Neuronal stem cell (in vitro differentiated cells): ENCODE results near the gene TYW3.

Experiments used
- DNase-seq: peaks from one replicate; pipeline ENCODE4 v3.0.0-alpha.2; 2013; ENCODE audit warnings: low spot score
- H2AFZ ChIP-seq: one replicate; pipeline ENCODE4 v1.6.1; 2013; ENCODE audit warnings: mild to moderate bottlenecking, low read length, inconsistent platforms
- H2AK5ac ChIP-seq: 2 replicates; pipeline ENCODE4 v1.6.1; 2013; ENCODE audit warnings: low read depth, mild to moderate bottlenecking, inconsistent platforms, low read length, moderate library complexity, mixed read lengths
- H2BK120ac ChIP-seq: 2 replicates; pipeline ENCODE4 v1.6.1; 2013; ENCODE audit warnings: low read depth, mild to moderate bottlenecking, inconsistent platforms, low read length, moderate library complexity, mixed read lengths
- H2BK12ac ChIP-seq: one replicate; pipeline ENCODE4 v1.6.1; 2013; ENCODE audit warnings: low read length, inconsistent platforms
- H2BK15ac ChIP-seq: 2 replicates; pipeline ENCODE4 v1.6.1; 2013; ENCODE audit warnings: mild to moderate bottlenecking, low read length, inconsistent platforms, mixed read lengths
- H2BK5ac ChIP-seq: one replicate; pipeline ENCODE4 v1.6.1; 2013; ENCODE audit warnings: inconsistent platforms, mild to moderate bottlenecking, low read length, moderate library complexity
- H3K14ac ChIP-seq: one replicate; pipeline ENCODE4 v1.6.1; 2013; ENCODE audit warnings: low read length, inconsistent platforms
- H3K18ac ChIP-seq: 2 replicates; pipeline ENCODE4 v1.6.1; 2013; ENCODE audit warnings: low read length, inconsistent platforms
- H3K23ac ChIP-seq: 2 replicates; pipeline ENCODE4 v1.6.1; 2013; ENCODE audit warnings: low read depth, mild to moderate bottlenecking, mixed read lengths, low read length, inconsistent platforms; ENCODE audit not compliant: poor library complexity
- H3K27ac ChIP-seq: replicated peaks from 3 replicates; pipeline ENCODE4 v1.5.1; 2013; ENCODE audit warnings: low read length, inconsistent platforms
- H3K27me3 ChIP-seq, 3 experiments: 2 replicates each; pipeline ENCODE4 v1.6.1; 2013; ENCODE audit warnings: low read length in 3 of 3, mild to moderate bottlenecking in 2 of 3, inconsistent platforms in 1 of 3, low read depth in 1 of 3, mixed read lengths in 1 of 3, moderate library complexity in 1 of 3; ENCODE audit not compliant: control insufficient read depth in 3 of 3, insufficient read depth in 3 of 3
- H3K36me3 ChIP-seq, 2 donors: replicated peaks in 1 of 2; 2 replicates each; pipeline ENCODE4 v1.6.1; 2013; ENCODE audit warnings: low read length in 2 of 2; ENCODE audit not compliant: control insufficient read depth in 2 of 2, insufficient read depth in 2 of 2
- H3K4ac ChIP-seq: 2 replicates; pipeline ENCODE4 v1.6.1; 2013; ENCODE audit warnings: inconsistent platforms, mild to moderate bottlenecking, low read length, moderate library complexity
- H3K4me1 ChIP-seq, 2 donors: 1 replicate in 1 of 2; 2 replicates in 1 of 2; pipeline ENCODE4 v1.6.1; 2013; ENCODE audit warnings: low read length in 2 of 2, low read depth in 1 of 2; ENCODE audit not compliant: control insufficient read depth in 2 of 2, insufficient read depth in 1 of 2
- H3K4me2 ChIP-seq: one replicate; pipeline ENCODE4 v1.6.1; 2013; ENCODE audit warnings: mild to moderate bottlenecking, low read length, inconsistent platforms; ENCODE audit not compliant: insufficient read depth, poor library complexity, severe bottlenecking
- H3K4me3 ChIP-seq, 2 donors: 2 replicates each; pipeline ENCODE4 v1.5.1; 2013; ENCODE audit warnings: low read length in 2 of 2, mild to moderate bottlenecking in 2 of 2, inconsistent platforms in 1 of 2, moderate library complexity in 1 of 2
- H3K79me1 ChIP-seq: one replicate; pipeline ENCODE4 v1.6.1; 2013; ENCODE audit warnings: low read depth, mild to moderate bottlenecking, inconsistent platforms, low read length, moderate library complexity
- H3K9ac ChIP-seq: one replicate; pipeline ENCODE4 v1.6.1; 2013; ENCODE audit warnings: mild to moderate bottlenecking, low read depth, low read length, inconsistent platforms; ENCODE audit not compliant: poor library complexity
- H3K9me3 ChIP-seq, 2 donors: replicated peaks in 1 of 2; 2 replicates each; pipeline versions ENCODE3 to v1.6.1; 2013; ENCODE audit warnings: low read length in 2 of 2, mild to moderate bottlenecking in 2 of 2, inconsistent platforms in 1 of 2, low read depth in 1 of 2, mixed read lengths in 1 of 2, moderate library complexity in 1 of 2; ENCODE audit not compliant: control insufficient read depth in 2 of 2, insufficient read depth in 1 of 2
- H4K8ac ChIP-seq: one replicate; pipeline ENCODE4 v1.6.1; 2013; ENCODE audit warnings: low read depth, mild to moderate bottlenecking, inconsistent platforms, low read length, moderate library complexity
- H4K91ac ChIP-seq: one replicate; pipeline ENCODE4 v1.6.1; 2013; ENCODE audit warnings: low read length, low read depth, mild to moderate bottlenecking, inconsistent platforms; ENCODE audit not compliant: poor library complexity
- WGBS, 2 donors: extraction: QIAGEN DNeasy Blood & Tissue Kit; methylation state at CpG; one replicate each; pipeline ENCODE4 v1.1.7; 2013; ENCODE audit warnings: missing lambda C conversion rate in 2 of 2, mixed read lengths in 1 of 2; ENCODE audit not compliant: insufficient read length in 2 of 2, insufficient replicate concordance in 1 of 2; ENCODE audit errors: extremely low coverage in 2 of 2; 5-methylcytosine and 5-hydroxymethylcytosine counted together

TYW3 gene

DNA sequence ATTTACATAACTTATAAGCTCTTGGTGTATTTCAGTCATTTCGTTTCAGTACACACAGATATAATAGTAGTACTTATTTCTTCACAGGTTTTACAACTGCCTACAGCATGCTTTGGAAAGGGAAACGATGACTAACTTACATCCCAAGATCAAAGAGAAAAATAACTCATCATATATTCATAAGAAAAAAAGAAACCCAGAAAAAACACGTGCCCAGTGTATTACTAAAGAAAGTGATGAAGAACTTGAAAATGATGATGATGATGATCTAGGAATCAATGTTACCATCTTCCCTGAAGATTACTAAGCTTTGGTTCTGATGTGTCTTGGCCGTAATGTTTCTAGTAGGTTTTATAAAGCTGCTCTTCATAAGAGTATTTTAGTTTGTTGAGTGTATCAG is 30.9 kb downstream of the TYW3 start:
- Histone ChIP-seq H3K18ac (no peak overlapping the region), H3K9ac (no peak overlapping the region), H3K4me1 (no peaks in the 10 kb centered on the region), H3K9me3 (no peaks in the 10 kb centered on the region), H3K36me3 (peaks cover 3 to 26% of the 10 kb centered on the region in 2 donors), H4K91ac (no peak overlapping the region), H3K4me3 (no peak overlapping the region), H2BK15ac (no peak overlapping the region), H3K4ac (no peak overlapping the region), H2AK5ac (no peak overlapping the region), H2BK120ac (no peak overlapping the region), H3K79me1 (no peaks in the 10 kb centered on the region), H2BK5ac (no peak overlapping the region), H2AFZ (no peak overlapping the region), H3K23ac (no peak overlapping the region), H2BK12ac (no peak overlapping the region), H4K8ac (no peak overlapping the region), H3K14ac (no peak overlapping the region), H3K27me3 (no peaks in the 10 kb centered on the region), H3K4me2 (no peak overlapping the region), H3K27ac (no peak overlapping the region)
- no CpG with 5 or more reads among the region's 4 CpGs for WGBS, 2 donors
- no peak for DNase-seq

- H3K27me3 ChIP-seq = no peaks in the 10 kb centered on the region
- H2AK5ac ChIP-seq = no peak overlapping the region
- no peak overlapping the region for H4K8ac ChIP-seq
- no peak for DNase-seq
- no peak overlapping the region for H3K4me2 ChIP-seq
- no peak overlapping the region for H2BK5ac ChIP-seq
- H4K91ac ChIP-seq = no peak overlapping the region
- H2AFZ ChIP-seq = no peak overlapping the region
- H3K36me3 ChIP-seq = peaks cover 2 to 16% of the 10 kb centered on the region in 2 donors
- H3K9ac ChIP-seq = no peak overlapping the region
- no peak overlapping the region for H3K27ac ChIP-seq
- no peaks in the 10 kb centered on the region for H3K9me3 ChIP-seq
- no peak overlapping the region for H3K18ac ChIP-seq
- no peaks in the 10 kb centered on the region for H3K79me1 ChIP-seq
- H2BK15ac ChIP-seq = no peak overlapping the region
- H2BK12ac ChIP-seq = no peak overlapping the region
- H2BK120ac ChIP-seq = no peak overlapping the region
- H3K4me3 ChIP-seq = no peak overlapping the region
- no peak overlapping the region for H3K4ac ChIP-seq
- no peaks in the 10 kb centered on the region for H3K4me1 ChIP-seq
- no peak overlapping the region for H3K14ac ChIP-seq
- H3K23ac ChIP-seq = no peak overlapping the region
- WGBS, 2 donors = no CpG with 5 or more reads among the region's 2 CpGs
Measured at GRCh38 chr1:74766579-74766978, 33.6 kb downstream of the TYW3 start.

DNA sequence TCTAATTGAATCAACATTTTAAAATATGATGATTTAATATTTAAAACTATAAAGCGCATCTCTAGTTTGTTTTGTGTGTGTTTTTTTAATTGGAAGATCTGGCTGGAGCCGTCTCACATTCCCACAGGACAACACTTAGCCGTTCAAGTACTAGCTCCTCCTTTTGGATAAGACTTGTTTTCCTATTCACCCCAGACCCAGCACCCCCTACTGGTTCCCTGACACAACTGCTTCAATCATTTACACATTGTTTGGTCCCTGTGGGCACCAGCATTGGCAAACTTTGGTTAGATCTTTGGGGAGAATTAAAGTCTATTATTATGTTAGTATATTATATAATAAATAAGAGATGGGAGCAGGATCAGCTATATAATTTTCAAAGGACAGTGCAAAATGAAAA is 34.5 kb downstream of the TYW3 start:
- H3K14ac ChIP-seq = no peak overlapping the region
- H4K91ac ChIP-seq = no peak overlapping the region
- no peak overlapping the region for H3K4me3 ChIP-seq
- no CpG with 5 or more reads among the region's 3 CpGs for WGBS, 2 donors
- H2BK5ac ChIP-seq = no peak overlapping the region
- H3K27ac ChIP-seq = no peak overlapping the region
- no peak overlapping the region for H2AFZ ChIP-seq
- no peak overlapping the region for H2BK120ac ChIP-seq
- no peak overlapping the region for H4K8ac ChIP-seq
- H3K79me1 ChIP-seq = no peaks in the 10 kb centered on the region
- H3K18ac ChIP-seq = no peak overlapping the region
- H3K27me3 ChIP-seq = no peaks in the 10 kb centered on the region
- H2BK15ac ChIP-seq = no peak overlapping the region
- peaks cover 2 to 10% of the 10 kb centered on the region in 2 donors for H3K36me3 ChIP-seq
- H3K4me2 ChIP-seq = no peak overlapping the region
- H3K23ac ChIP-seq = no peak overlapping the region
- H3K4me1 ChIP-seq = no peaks in the 10 kb centered on the region
- no peak overlapping the region for H3K9ac ChIP-seq
- no peak overlapping the region for H2AK5ac ChIP-seq
- no peak for DNase-seq
- no peaks in the 10 kb centered on the region for H3K9me3 ChIP-seq
- no peak overlapping the region for H3K4ac ChIP-seq
- no peak overlapping the region for H2BK12ac ChIP-seq

GRCh38 chr1:74771913-74772515 is 39.1 kb downstream of the TYW3 start:
- Histone ChIP-seq H3K23ac (no peak overlapping the region), H3K9ac (no peak overlapping the region), H3K27me3 (no peaks in the 10 kb centered on the region), H3K4ac (no peak overlapping the region), H2AFZ (no peak overlapping the region), H3K14ac (no peak overlapping the region), H3K36me3 (no peaks in the 10 kb centered on the region), H4K8ac (no peak overlapping the region), H3K27ac (no peak overlapping the region), H2BK5ac (no peak overlapping the region), H3K4me1 (no peaks in the 10 kb centered on the region), H2BK120ac (no peak overlapping the region), H3K18ac (no peak overlapping the region), H3K9me3 (no peaks in the 10 kb centered on the region), H3K79me1 (no peaks in the 10 kb centered on the region), H2AK5ac (no peak overlapping the region), H2BK12ac (no peak overlapping the region), H3K4me2 (no peak overlapping the region), H3K4me3 (no peak overlapping the region), H4K91ac (no peak overlapping the region), H2BK15ac (no peak overlapping the region)
- WGBS, 2 donors = no CpG with 5 or more reads among the region's 7 CpGs
- DNase-seq = peak; percentile 40
